ENCODE results near the gene MYO1D.

DNA sequence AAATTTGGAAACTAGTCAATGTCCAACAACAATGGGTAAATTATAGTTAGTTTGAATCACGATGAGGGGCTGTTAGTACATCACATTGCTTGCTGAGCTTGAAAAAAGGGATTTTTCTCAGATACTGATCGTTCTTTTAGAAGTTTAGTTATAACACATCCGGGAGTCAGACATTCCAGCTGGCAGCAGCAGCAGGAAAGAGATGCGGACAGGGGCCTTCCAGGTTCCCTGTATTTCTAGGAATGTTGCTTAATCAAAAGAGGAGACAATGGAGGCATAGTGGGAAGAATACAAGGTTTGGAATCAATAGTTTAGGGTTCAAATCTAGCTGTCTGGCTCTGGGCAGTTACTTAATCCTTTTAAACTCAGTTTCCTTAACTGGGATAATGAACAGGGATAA lies 362.3 kb downstream of the MYO1D start:
- no peak for TF ChIP-seq EZH2 (IDR thresholded peaks at IDR 0.05; ENCODE audit: borderline replicate concordance, low read depth, low read length, severe bottlenecking)
- TF ChIP-seq POLR2A (IDR thresholded peaks at IDR 0.05; ENCODE audit: low read depth, low read length), result no peak
- TF ChIP-seq, protein P1, sequence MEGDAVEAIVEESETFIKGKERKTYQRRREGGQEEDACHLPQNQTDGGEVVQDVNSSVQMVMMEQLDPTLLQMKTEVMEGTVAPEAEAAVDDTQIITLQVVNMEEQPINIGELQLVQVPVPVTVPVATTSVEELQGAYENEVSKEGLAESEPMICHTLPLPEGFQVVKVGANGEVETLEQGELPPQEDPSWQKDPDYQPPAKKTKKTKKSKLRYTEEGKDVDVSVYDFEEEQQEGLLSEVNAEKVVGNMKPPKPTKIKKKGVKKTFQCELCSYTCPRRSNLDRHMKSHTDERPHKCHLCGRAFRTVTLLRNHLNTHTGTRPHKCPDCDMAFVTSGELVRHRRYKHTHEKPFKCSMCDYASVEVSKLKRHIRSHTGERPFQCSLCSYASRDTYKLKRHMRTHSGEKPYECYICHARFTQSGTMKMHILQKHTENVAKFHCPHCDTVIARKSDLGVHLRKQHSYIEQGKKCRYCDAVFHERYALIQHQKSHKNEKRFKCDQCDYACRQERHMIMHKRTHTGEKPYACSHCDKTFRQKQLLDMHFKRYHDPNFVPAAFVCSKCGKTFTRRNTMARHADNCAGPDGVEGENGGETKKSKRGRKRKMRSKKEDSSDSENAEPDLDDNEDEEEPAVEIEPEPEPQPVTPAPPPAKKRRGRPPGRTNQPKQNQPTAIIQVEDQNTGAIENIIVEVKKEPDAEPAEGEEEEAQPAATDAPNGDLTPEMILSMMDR (IDR thresholded peaks at IDR 0.05; ENCODE audit: extremely low read depth in 1 of 2, insufficient read depth in 1 of 2, low read depth in 1 of 2, low read length in 2 of 2), result no peak
- TF ChIP-seq, protein P2, sequence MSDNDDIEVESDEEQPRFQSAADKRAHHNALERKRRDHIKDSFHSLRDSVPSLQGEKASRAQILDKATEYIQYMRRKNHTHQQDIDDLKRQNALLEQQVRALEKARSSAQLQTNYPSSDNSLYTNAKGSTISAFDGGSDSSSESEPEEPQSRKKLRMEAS (IDR thresholded peaks at IDR 0.05; ENCODE audit: insufficient read depth, insufficient read length), result no peak
- no peak for TF ChIP-seq POLR2AphosphoS5 (IDR thresholded peaks at IDR 0.05; ENCODE audit: insufficient read depth, low read depth, low read length)
- TF ChIP-seq FOS (IDR thresholded peaks at IDR 0.05; ENCODE audit: borderline replicate concordance, insufficient read depth, low read length), result no peak
- TF ChIP-seq MYC (IDR thresholded peaks at IDR 0.05; ENCODE audit: low read depth, low read length), result no peak
- TF ChIP-seq JUN (IDR thresholded peaks at IDR 0.05; ENCODE audit: borderline replicate concordance, insufficient read depth, insufficient read length, low read depth), result no peak
